ENCODE measurements around the gene LEF1. TPM values are rescaled to one million over a fixed set of nuclear protein-coding genes. Genes with fewer than 3 reads are reported as not detected.
"Not testable (repeated sequence)": the region's sequence is repeated elsewhere in the genome, so short reads cannot be mapped to it uniquely, and the experiment has no call there.

LEF1 gene
- total RNA-seq, 3 donors from 2014 or later, result 140 to 165 (median 148) TPM

- Mint-ChIP-seq H3K9me3 (no peaks in the 10 kb centered on the region), H3K4me1 (ENCODE audit: low read depth) (peaks cover 66% of the 10 kb centered on the region), H3K36me3 (ENCODE audit: insufficient read depth) (peaks cover 31% of the 10 kb centered on the region), H3K27me3 (ENCODE audit: low read depth) (peaks cover 2% of the 10 kb centered on the region), H3K4me3 (no peak overlapping the region)
- ATAC-seq, result no peak
- DNase-seq, result no peak
These were observed 100.3 kb downstream of the LEF1 start for GRCh38 chr4:108068442-108068841.

GRCh38 chr4:108060686-108061321 lies 107.9 kb downstream of the LEF1 start:
- ATAC-seq (no peak), DNase-seq (no peak)
- Mint-ChIP-seq H3K4me1 (ENCODE audit: low read depth) (peaks cover 61% of the 10 kb centered on the region), H3K36me3 (ENCODE audit: insufficient read depth) (peaks cover 23% of the 10 kb centered on the region), H3K4me3 (no peak overlapping the region), H3K27me3 (ENCODE audit: low read depth) (no peaks in the 10 kb centered on the region), H3K9me3 (no peaks in the 10 kb centered on the region)

GRCh38 chr4:108060164-108060563 lies 108.6 kb downstream of the LEF1 start:
- peak in 1 of 2 donors; percentile 39 for ATAC-seq
- H3K9me3 Mint-ChIP-seq, result no peaks in the 10 kb centered on the region
- H3K4me1 Mint-ChIP-seq (ENCODE audit: low read depth), result peaks cover 65% of the 10 kb centered on the region
- peaks cover 23% of the 10 kb centered on the region for H3K36me3 Mint-ChIP-seq (ENCODE audit: insufficient read depth)
- no peak for DNase-seq
- no peak overlapping the region for H3K4me3 Mint-ChIP-seq
- H3K27me3 Mint-ChIP-seq (ENCODE audit: low read depth), result no peaks in the 10 kb centered on the region

GRCh38 chr4:108058685-108059440 lies 109.9 kb downstream of the LEF1 start:
- peaks cover 24% of the 10 kb centered on the region for H3K36me3 Mint-ChIP-seq (ENCODE audit: insufficient read depth)

GRCh38 chr4:108056418-108056817 lies 112.3 kb downstream of the LEF1 start:
- no peak for ATAC-seq
- peaks cover 18% of the 10 kb centered on the region for H3K36me3 Mint-ChIP-seq (ENCODE audit: insufficient read depth)
- H3K27me3 Mint-ChIP-seq (ENCODE audit: low read depth), result no peaks in the 10 kb centered on the region
- H3K9me3 Mint-ChIP-seq, result no peaks in the 10 kb centered on the region
- H3K4me3 Mint-ChIP-seq, result no peak overlapping the region
- H3K4me1 Mint-ChIP-seq (ENCODE audit: low read depth), result peaks cover 69% of the 10 kb centered on the region
- DNase-seq, result no peak

More at GRCh38 chr4:108058685-108059440, 109.9 kb downstream of the LEF1 start:
- no peak for DNase-seq
- H3K4me1 Mint-ChIP-seq (ENCODE audit: low read depth), result peaks cover 64% of the 10 kb centered on the region
- no peak for ATAC-seq
- no peak overlapping the region for H3K4me3 Mint-ChIP-seq
- no peaks in the 10 kb centered on the region for H3K9me3 Mint-ChIP-seq
- no peaks in the 10 kb centered on the region for H3K27me3 Mint-ChIP-seq (ENCODE audit: low read depth)

GRCh38 chr4:108055787-108056186 lies 112.9 kb downstream of the LEF1 start:
- H3K4me3 Mint-ChIP-seq, result no peak overlapping the region

GRCh38 chr4:108054025-108054638 lies 114.6 kb downstream of the LEF1 start:
- H3K36me3 Mint-ChIP-seq (ENCODE audit: insufficient read depth), result peaks cover 26% of the 10 kb centered on the region
- DNase-seq (no peak), ATAC-seq (no peak)
- H3K4me1 Mint-ChIP-seq (ENCODE audit: low read depth), result peaks cover 81% of the 10 kb centered on the region
- no peaks in the 10 kb centered on the region for H3K27me3 Mint-ChIP-seq (ENCODE audit: low read depth)
- H3K4me3 Mint-ChIP-seq, result no peak overlapping the region
- no peaks in the 10 kb centered on the region for H3K9me3 Mint-ChIP-seq

More at GRCh38 chr4:108055787-108056186, 112.9 kb downstream of the LEF1 start:
- peaks cover 71% of the 10 kb centered on the region for H3K4me1 Mint-ChIP-seq (ENCODE audit: low read depth)
- H3K36me3 Mint-ChIP-seq (ENCODE audit: insufficient read depth), result peaks cover 18% of the 10 kb centered on the region
- DNase-seq (no peak), ATAC-seq (no peak)
- no peaks in the 10 kb centered on the region for H3K27me3 Mint-ChIP-seq (ENCODE audit: low read depth)
- no peaks in the 10 kb centered on the region for H3K9me3 Mint-ChIP-seq

GRCh38 chr4:108053251-108053711 lies 115.5 kb downstream of the LEF1 start:
- peaks cover 35% of the 10 kb centered on the region for H3K36me3 Mint-ChIP-seq (ENCODE audit: insufficient read depth)
- ATAC-seq (peak; percentile 32 to 39), DNase-seq (no peak)
- peaks cover 79% of the 10 kb centered on the region for H3K4me1 Mint-ChIP-seq (ENCODE audit: low read depth)
- no peak overlapping the region for H3K4me3 Mint-ChIP-seq
- no peaks in the 10 kb centered on the region for H3K27me3 Mint-ChIP-seq (ENCODE audit: low read depth)
- H3K9me3 Mint-ChIP-seq, result no peaks in the 10 kb centered on the region

GRCh38 chr4:108052558-108053120 lies 116.1 kb downstream of the LEF1 start:
- peaks cover 38% of the 10 kb centered on the region for H3K36me3 Mint-ChIP-seq (ENCODE audit: insufficient read depth)
- H3K9me3 Mint-ChIP-seq, result no peaks in the 10 kb centered on the region
- no peak overlapping the region for H3K4me3 Mint-ChIP-seq
- DNase-seq, result no peak
- ATAC-seq, result no peak
- peaks cover 79% of the 10 kb centered on the region for H3K4me1 Mint-ChIP-seq (ENCODE audit: low read depth)
- H3K27me3 Mint-ChIP-seq (ENCODE audit: low read depth), result no peaks in the 10 kb centered on the region

- no peak overlapping the region for H3K4me3 Mint-ChIP-seq
- peaks cover 36% of the 10 kb centered on the region for H3K36me3 Mint-ChIP-seq (ENCODE audit: insufficient read depth)
- H3K4me1 Mint-ChIP-seq (ENCODE audit: low read depth), result peaks cover 73% of the 10 kb centered on the region
- no peaks in the 10 kb centered on the region for H3K27me3 Mint-ChIP-seq (ENCODE audit: low read depth)
- no peak for ATAC-seq
- H3K9me3 Mint-ChIP-seq, result no peaks in the 10 kb centered on the region
- DNase-seq, result peak; percentile 11
These were observed 117.4 kb downstream of the LEF1 start for GRCh38 chr4:108051343-108051742.

- ATAC-seq, result peak; percentile 19 to 24
- not testable (repeated sequence) for DNase-seq; H3K9me3 Mint-ChIP-seq; H3K27me3 Mint-ChIP-seq (ENCODE audit: low read depth)
- Mint-ChIP-seq H3K4me3 (peak overlapping the region; percentile 85), H3K36me3 (ENCODE audit: insufficient read depth) (peaks cover 35% of the 10 kb centered on the region), H3K4me1 (ENCODE audit: low read depth) (peaks cover 72% of the 10 kb centered on the region)
These were observed 118.3 kb downstream of the LEF1 start for GRCh38 chr4:108050166-108051111.

GRCh38 chr4:108049406-108049805 lies 119.3 kb downstream of the LEF1 start:
- no peaks in the 10 kb centered on the region for H3K9me3 Mint-ChIP-seq
- peaks cover 35% of the 10 kb centered on the region for H3K36me3 Mint-ChIP-seq (ENCODE audit: insufficient read depth)
- DNase-seq (no peak), ATAC-seq (peak; percentile 16 to 36)
- peaks cover 76% of the 10 kb centered on the region for H3K4me1 Mint-ChIP-seq (ENCODE audit: low read depth)
- peak overlapping the region; percentile 85 for H3K4me3 Mint-ChIP-seq
- H3K27me3 Mint-ChIP-seq (ENCODE audit: low read depth), result no peaks in the 10 kb centered on the region

- ATAC-seq (no peak), DNase-seq (no peak)
- peaks cover 75% of the 10 kb centered on the region for H3K4me1 Mint-ChIP-seq (ENCODE audit: low read depth)
- no peaks in the 10 kb centered on the region for H3K9me3 Mint-ChIP-seq
- H3K27me3 Mint-ChIP-seq (ENCODE audit: low read depth), result no peaks in the 10 kb centered on the region
- peaks cover 31% of the 10 kb centered on the region for H3K36me3 Mint-ChIP-seq (ENCODE audit: insufficient read depth)
- peak overlapping the region; percentile 85 for H3K4me3 Mint-ChIP-seq
These were observed 119.7 kb downstream of the LEF1 start for GRCh38 chr4:108048997-108049396.
